GM12874 (cell line): ENCODE data around the gene ATP2A1.

Experiments used
- CTCF ChIP-seq: IDR thresholded peaks from 2 replicates; pipeline ENCODE4 v1.5.1; 2011; ENCODE audit warnings: low read depth, mild to moderate bottlenecking, control low read depth, low read length, moderate library complexity; ENCODE audit not compliant: insufficient read depth

Gene ATP2A1

GRCh38 chr16:28878083-28878926 lies at the start of gene ATP2A1:
TSS of gene ATP2A1 (plus strand) at chr16:28878488. CDS start at chr16:28878672, 184 bp downstream.
- no peak for TF ChIP-seq CTCF

- no peak for TF ChIP-seq CTCF
Measured at GRCh38 chr16:28829747-28830146, 48.5 kb upstream of the ATP2A1 start.

- no peak for TF ChIP-seq CTCF
Measured at GRCh38 chr16:28830531-28830930, 47.8 kb upstream of the ATP2A1 start.

- no peak for TF ChIP-seq CTCF
Measured at GRCh38 chr16:28834349-28834748, 43.9 kb upstream of the ATP2A1 start.

GRCh38 chr16:28834873-28835863 lies 43.1 kb upstream of the ATP2A1 start:
- TF ChIP-seq CTCF, result no peak

- no peak for TF ChIP-seq CTCF
Measured at GRCh38 chr16:28835864-28836760, 42.2 kb upstream of the ATP2A1 start.
